Kidney (tissue), 14 donors: ENCODE data around the gene ECD. TPM values are rescaled to one million over a fixed set of nuclear protein-coding genes. Genes with fewer than 3 reads are reported as not detected.
"Not testable (repeated sequence)": the region's sequence is repeated elsewhere in the genome, so short reads cannot be mapped to it uniquely, and the experiment has no call there.

Experiments used
- DNase-seq, 5 donors: peaks; one replicate each; pipeline ENCODE4 v3.0.0-alpha.2; 2013 to 2020
- FAIRE-seq: peaks from 2 replicates; lab custom pipeline; 2012; peaks lifted over from hg19 to GRCh38; lab: Jason Lieb, UNC
- H3K27ac ChIP-seq, 2 donors: one replicate each; pipeline ENCODE4 v1.7.0; 2013; ENCODE audit warnings: low read depth in 2 of 2, low read length in 2 of 2, inconsistent platforms in 1 of 2
- H3K27me3 ChIP-seq: one replicate; pipeline ENCODE4 v1.7.1; 2013; ENCODE audit warnings: low read length, inconsistent platforms; ENCODE audit not compliant: control insufficient read depth, insufficient read depth
- H3K36me3 ChIP-seq, 3 donors: one replicate each; pipeline versions ENCODE4 v1.7.0 to v1.7.1; 2013; ENCODE audit warnings: low read length in 3 of 3, control low read depth in 1 of 3, inconsistent platforms in 1 of 3; ENCODE audit not compliant: insufficient read depth in 3 of 3, control insufficient read depth in 2 of 3
- H3K4me1 ChIP-seq, 3 donors: one replicate each; pipeline versions ENCODE4 v1.7.0 to v1.7.1; 2013; ENCODE audit warnings: low read length in 3 of 3, inconsistent platforms in 1 of 3, low read depth in 1 of 3; ENCODE audit not compliant: control insufficient read depth in 2 of 3, insufficient read depth in 2 of 3
- H3K4me3 ChIP-seq, 3 donors: one replicate each; pipeline versions ENCODE4 v1.7.0 to v1.8.1; 2013; ENCODE audit warnings: low read length in 3 of 3, control low read depth in 1 of 3, inconsistent platforms in 1 of 3
- H3K9ac ChIP-seq, 3 donors: one replicate each; pipeline versions ENCODE4 v1.7.0 to v1.7.1; 2013; ENCODE audit warnings: low read length in 3 of 3, control low read depth in 1 of 3, inconsistent platforms in 1 of 3
- H3K9me3 ChIP-seq, 3 donors: one replicate each; pipeline versions ENCODE4 v1.7.0 to v1.7.1; 2013; ENCODE audit warnings: low read length in 3 of 3, control low read depth in 1 of 3, inconsistent platforms in 1 of 3; ENCODE audit not compliant: control insufficient read depth in 2 of 3, insufficient read depth in 1 of 3
- intact Hi-C: fragments of 100-400 bp; cut with DNase I; formaldehyde crosslinking; loops from one replicate; pipeline ENCODE4 v1.11.1; 2022
- polyA plus RNA-seq: library from polyadenylated mRNA; stranded (reverse); fragments of 350-450 nt; fragmentation: Illumina TruSeq; extraction: RNeasy Lipid Tissue Mini Kit (QIAGEN cat#74804); gene quantifications from one replicate; pipeline ENCODE4 v1.2.3, GENCODE V29; 2014; ENCODE audit warnings: low read depth, low replicate concordance; ENCODE audit not compliant: insufficient read depth
- total RNA-seq: library from RNA; stranded (reverse); fragmentation: NEBNext Ultra II Directional; extraction: Animal tissue kit (Norgen Biotek cat#: 25700); gene quantifications from one replicate; pipeline ENCODE4 v1.2.1, GENCODE V29; 2021
- TF ChIP-seq, protein P1 (sequence below): IDR thresholded peaks from 3 replicates; pipeline ENCODE4 v1.5.1; 2012; ENCODE audit warnings: mild to moderate bottlenecking, moderate library complexity, borderline replicate concordance; ENCODE audit not compliant: insufficient read depth; ENCODE audit errors: extremely low read depth
- donor health status: control.
- donor health status: control.
- donor health status: control.
- donor health status: control.
- donor health status: control.
- donor health status: DM: yes; HTN: yes; CAD: no.
- donor health status: Normal renal cell carcinoma (clear cell type).

ECD gene
- total and polyA plus RNA-seq, 2 donors from 2014 or later, result 15.2 to 27.5 TPM

DNA sequence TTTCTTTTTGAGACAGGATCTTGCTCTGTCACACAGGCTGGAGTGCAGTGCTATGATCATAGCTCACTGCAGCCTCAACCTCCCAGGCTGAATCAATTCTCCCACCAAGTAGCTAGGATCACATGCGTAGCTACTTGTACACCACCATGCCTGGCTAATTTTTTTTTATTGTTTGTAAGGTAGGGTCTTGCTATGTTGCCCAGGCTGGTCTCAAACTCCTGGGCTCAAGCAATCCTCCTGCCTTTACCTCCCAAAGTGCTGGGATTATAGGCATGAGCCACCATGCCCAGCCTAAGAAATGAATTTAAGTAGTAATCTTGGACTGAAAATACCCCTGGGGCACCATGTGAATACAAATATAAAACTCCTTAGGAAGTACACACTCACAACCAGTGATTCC, 51.8 kb downstream of the ECD start:
- Histone ChIP-seq H3K9ac (no peak overlapping the region), H3K27ac (no peak overlapping the region), H3K9me3 (no peaks in the 10 kb centered on the region), H3K4me3 (no peak overlapping the region), H3K36me3 (no peaks in the 10 kb centered on the region), H3K27me3 (no peaks in the 10 kb centered on the region), H3K4me1 (peaks cover 0 to 10% (median 3%) of the 10 kb centered on the region in 3 donors)
- TF ChIP-seq, protein P1, sequence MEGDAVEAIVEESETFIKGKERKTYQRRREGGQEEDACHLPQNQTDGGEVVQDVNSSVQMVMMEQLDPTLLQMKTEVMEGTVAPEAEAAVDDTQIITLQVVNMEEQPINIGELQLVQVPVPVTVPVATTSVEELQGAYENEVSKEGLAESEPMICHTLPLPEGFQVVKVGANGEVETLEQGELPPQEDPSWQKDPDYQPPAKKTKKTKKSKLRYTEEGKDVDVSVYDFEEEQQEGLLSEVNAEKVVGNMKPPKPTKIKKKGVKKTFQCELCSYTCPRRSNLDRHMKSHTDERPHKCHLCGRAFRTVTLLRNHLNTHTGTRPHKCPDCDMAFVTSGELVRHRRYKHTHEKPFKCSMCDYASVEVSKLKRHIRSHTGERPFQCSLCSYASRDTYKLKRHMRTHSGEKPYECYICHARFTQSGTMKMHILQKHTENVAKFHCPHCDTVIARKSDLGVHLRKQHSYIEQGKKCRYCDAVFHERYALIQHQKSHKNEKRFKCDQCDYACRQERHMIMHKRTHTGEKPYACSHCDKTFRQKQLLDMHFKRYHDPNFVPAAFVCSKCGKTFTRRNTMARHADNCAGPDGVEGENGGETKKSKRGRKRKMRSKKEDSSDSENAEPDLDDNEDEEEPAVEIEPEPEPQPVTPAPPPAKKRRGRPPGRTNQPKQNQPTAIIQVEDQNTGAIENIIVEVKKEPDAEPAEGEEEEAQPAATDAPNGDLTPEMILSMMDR, result no peak
- FAIRE-seq, result no peak
- intact Hi-C loops, result no loop called here
- no peak for DNase-seq

DNA sequence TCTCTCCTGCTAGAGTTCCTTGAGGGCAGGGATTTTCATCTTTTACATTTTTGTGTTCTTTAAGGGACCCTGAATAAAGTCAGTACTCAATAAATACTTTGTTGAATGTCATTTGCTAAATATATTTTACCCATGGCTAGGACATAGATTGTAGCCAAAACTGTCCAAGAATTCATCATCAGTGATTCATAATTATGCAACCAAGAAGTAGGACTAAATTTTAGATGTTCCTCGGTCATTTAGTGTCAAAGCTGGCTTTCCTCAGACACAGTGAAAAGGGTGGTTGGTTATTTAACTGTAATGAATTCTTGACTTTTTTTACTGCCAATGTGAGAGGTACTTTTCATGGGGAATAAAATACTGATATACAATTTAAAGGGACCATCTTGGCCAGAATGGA, 54.3 kb downstream of the ECD start:
- H3K9me3 ChIP-seq, result no peaks in the 10 kb centered on the region
- H3K4me3 ChIP-seq, result no peak overlapping the region
- H3K4me1 ChIP-seq, result peaks cover 0 to 10% (median 3%) of the 10 kb centered on the region in 3 donors
- no peaks in the 10 kb centered on the region for H3K36me3 ChIP-seq
- no peak overlapping the region for H3K9ac ChIP-seq
- intact Hi-C loops, result no loop called here
- no peak overlapping the region for H3K27ac ChIP-seq
- TF ChIP-seq, protein P1, result no peak
- H3K27me3 ChIP-seq, result no peaks in the 10 kb centered on the region
- no peak for DNase-seq
- no peak for FAIRE-seq

- intact Hi-C loops, H3K36me3 ChIP-seq, H3K4me3 ChIP-seq, H3K9ac ChIP-seq, H3K4me1 ChIP-seq, H3K27me3 ChIP-seq, DNase-seq, H3K9me3 ChIP-seq, FAIRE-seq: not testable (repeated sequence)
- peak overlapping the region in 1 of 2 donors; percentile 97 for H3K27ac ChIP-seq
Observed at GRCh38 chr10:73112032-73112431, 55.8 kb downstream of the ECD start.

DNA sequence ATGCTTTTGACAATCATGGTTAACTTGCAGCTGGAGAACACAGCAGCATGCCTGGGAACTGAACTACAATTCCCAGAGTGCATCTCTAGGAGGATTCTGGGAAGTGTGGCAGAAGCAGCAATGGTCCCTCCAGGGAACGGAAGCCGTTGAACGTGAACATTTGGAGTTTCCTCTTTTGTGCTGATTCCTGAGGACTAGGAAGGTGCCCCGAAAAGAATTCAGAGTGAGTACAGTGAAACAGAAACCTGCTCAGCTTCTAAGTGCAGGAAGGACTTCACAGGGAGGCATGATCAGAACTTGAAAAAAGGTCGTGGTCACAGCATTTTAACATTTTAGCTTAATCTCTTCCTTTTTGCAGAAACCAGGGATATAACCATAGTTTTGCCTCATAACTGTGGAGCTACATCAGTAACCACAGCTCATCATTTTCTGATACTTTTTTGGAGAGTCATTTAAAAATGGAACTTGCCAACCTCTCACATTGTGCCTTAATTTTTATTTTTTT, 57.4 kb downstream of the ECD start, which contains the start of gene NUDT13:
Gene NUDT13, plus strand, starts transcription at position 111 of the 505 bp plus-strand sequence. CDS start 3,911 bp downstream, outside the sequence.
- Histone ChIP-seq H3K9me3 (no peaks in the 10 kb centered on the region), H3K4me1 (peaks cover 0 to 10% (median 0%) of the 10 kb centered on the region in 3 donors), H3K36me3 (no peaks in the 10 kb centered on the region), H3K27me3 (no peaks in the 10 kb centered on the region), H3K9ac (peak within 1 kb of the TSS; percentile 85 to 95 (median 94)), H3K27ac (peak within 1 kb of the TSS; percentile 90 to 97), H3K4me3 (peak within 1 kb of the TSS; percentile 69 to 99 (median 96))
- intact Hi-C loops, result no loop called here
- FAIRE-seq, result peak; percentile 13
- TF ChIP-seq, protein P1, result no peak
- peak in 4 of 5 donors; percentile 69 to 95 (median 88) for DNase-seq

DNA sequence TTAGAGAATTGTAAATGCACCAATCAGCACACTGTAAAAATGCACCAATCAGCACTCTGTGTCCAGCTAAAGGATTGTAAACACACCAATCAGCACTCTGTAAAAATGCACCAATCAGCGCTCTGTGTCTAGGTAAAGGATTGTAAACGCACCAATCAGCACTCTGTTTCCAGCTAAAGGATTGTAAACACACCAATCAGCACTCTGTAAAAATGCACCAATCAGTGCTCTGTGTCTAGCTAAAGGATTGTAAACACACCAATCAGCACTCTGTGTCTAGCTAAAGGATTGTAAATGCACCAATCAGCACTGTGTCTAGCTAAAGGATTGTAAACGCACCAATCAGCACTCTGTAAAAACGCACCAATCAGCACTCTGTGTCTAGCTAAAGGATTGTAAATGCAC, 58.6 kb downstream of the ECD start:
- intact Hi-C loops, H3K4me3 ChIP-seq, DNase-seq, H3K27ac ChIP-seq, FAIRE-seq, H3K9ac ChIP-seq, H3K9me3 ChIP-seq, H3K27me3 ChIP-seq, H3K36me3 ChIP-seq, H3K4me1 ChIP-seq: not testable (repeated sequence)
